Measurements from ENCODE around the gene RAD51B.

Gene RAD51B

DNA sequence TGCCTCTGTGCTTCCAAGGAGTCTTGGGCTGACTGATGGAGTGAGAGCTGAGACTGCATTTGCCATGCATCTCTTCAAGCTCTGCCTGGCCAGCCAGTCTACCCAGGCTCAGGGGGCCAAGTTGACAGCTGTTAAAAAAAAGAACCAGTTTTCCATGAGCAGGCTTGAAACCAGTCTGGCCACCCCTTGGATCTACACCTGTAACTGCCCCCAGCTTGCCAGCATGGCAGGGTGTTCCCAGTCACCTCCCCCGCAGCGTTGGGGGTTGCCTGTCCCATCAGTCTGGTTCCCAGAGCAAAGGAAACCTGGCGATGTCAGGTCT, 770.6 kb downstream of the RAD51B start:
- DNase-seq (ENCODE audit: low read depth in 2 of 2) = no peak

- DNase-seq (ENCODE audit: low read depth in 2 of 2) = no peak
These were observed 772.2 kb downstream of the RAD51B start for GRCh38 chr14:68591786-68592185.

DNA sequence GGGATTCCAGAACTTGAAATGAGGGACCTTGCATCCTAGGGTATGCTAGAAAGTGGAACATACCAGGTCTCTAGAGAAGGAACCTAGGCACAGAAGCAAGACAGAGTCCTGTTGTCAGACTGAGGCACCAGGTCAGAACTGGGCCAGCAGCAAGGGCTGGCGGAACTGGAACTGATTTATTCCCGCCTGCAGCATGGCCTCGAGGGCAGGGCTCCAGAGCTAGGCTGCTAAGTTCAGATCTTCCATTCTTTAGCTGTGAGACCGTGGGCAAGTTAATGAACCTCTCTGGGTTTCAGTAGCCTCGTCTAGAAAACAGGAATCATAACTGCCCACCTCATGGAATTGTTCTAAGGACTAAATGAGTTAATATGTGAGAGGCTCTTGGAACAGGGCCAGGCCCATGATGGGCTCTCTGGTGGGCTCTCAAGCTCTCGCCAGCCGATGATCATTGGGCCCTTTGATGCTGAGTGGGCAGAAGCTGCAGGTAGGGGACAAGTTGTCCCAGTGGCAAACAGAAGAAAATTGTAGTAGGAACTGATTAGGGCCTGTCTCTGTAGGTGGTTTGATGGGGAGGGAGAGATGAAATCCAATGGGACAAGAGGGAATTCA, 773.5 kb downstream of the RAD51B start:
- DNase-seq (ENCODE audit: low read depth in 2 of 2) = no peak

GRCh38 chr14:68593806-68594536, 774.4 kb downstream of the RAD51B start:
- DNase-seq (ENCODE audit: low read depth in 2 of 2) = no peak

GRCh38 chr14:68594737-68595380, 775.3 kb downstream of the RAD51B start:
- DNase-seq (ENCODE audit: low read depth in 2 of 2) = no peak

- DNase-seq (ENCODE audit: low read depth in 2 of 2) = no peak
These were observed 776.6 kb downstream of the RAD51B start for GRCh38 chr14:68596211-68596610.

DNA sequence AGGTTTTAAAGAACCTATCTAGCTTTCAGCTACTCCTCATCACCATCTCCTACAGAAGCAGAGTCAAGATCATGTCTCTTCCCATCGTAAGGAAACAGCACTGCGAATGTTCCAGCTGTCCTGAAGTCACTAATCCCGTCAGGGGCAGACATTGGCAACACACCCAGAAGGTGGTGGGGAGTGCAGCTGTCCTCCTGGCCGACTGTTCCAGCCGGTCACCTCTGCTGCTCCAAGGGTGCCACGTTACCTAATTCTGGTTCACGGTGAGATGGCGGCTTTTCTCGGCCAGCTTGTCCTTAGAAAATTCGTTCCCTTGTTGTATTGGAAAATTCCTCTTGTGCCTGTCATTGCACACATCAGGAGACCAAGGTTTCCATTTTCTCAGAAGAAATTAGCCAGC, 777.1 kb downstream of the RAD51B start:
- DNase-seq (ENCODE audit: low read depth in 2 of 2) = no peak

- DNase-seq (ENCODE audit: low read depth in 2 of 2) = no peak
These were observed 778.5 kb downstream of the RAD51B start for GRCh38 chr14:68598089-68598488.

- no peak for DNase-seq (ENCODE audit: low read depth in 2 of 2)
These were observed 779.3 kb downstream of the RAD51B start for GRCh38 chr14:68598621-68599447.

DNA sequence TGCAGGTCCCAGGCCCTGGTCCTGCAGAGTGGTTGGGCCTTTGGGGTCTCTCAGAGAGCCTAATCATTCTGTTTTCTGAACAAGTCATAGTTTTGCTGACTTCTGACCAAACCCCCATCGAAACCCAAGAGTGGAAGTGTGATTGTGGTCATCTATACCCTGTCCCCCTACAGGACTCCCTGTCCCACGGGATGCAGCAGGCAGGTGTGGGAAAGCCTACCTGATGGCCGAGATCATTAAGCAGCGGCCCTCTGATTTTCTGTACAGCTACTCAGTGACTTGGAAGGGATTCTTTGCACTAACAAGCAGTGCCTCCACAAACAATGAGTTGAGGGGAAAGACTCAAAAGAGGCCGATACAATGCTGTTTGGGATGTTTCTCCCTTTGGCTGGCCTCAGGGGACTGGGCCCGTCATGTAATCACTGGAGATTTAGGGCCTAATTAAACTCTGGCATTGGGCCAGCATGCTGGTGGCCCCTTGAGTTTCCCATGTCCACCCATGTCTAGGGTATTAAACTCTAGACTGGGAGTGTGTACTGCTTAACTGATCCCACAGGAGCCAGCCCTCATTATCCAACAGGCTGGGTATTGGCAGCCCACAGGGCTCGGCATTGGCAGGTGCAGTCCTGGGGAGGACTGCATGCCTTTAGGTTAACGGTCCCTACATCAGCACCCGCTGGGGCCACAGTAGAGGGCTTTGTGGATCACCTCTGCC, 780.5 kb downstream of the RAD51B start:
- DNase-seq (ENCODE audit: low read depth in 2 of 2) = no peak

DNA sequence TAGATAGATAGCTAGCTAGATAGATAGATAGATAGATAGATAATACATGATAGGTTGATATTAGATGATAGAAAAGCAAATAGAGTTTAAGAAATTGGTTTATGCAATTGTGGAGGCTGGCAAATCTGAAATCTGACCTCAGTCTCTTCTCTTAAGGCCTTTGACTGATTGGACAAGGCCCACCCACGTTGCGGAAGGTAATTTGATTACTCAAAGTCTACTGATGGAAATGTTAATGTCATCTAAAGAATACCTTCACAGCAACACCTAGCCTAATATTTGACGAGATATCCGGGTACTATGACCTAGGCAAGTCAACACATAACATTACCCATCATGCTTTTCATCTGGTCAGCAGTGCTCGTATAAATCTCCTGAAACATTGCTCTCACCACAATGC, 782.9 kb downstream of the RAD51B start:
- no peak for DNase-seq (ENCODE audit: low read depth in 2 of 2)

DNA sequence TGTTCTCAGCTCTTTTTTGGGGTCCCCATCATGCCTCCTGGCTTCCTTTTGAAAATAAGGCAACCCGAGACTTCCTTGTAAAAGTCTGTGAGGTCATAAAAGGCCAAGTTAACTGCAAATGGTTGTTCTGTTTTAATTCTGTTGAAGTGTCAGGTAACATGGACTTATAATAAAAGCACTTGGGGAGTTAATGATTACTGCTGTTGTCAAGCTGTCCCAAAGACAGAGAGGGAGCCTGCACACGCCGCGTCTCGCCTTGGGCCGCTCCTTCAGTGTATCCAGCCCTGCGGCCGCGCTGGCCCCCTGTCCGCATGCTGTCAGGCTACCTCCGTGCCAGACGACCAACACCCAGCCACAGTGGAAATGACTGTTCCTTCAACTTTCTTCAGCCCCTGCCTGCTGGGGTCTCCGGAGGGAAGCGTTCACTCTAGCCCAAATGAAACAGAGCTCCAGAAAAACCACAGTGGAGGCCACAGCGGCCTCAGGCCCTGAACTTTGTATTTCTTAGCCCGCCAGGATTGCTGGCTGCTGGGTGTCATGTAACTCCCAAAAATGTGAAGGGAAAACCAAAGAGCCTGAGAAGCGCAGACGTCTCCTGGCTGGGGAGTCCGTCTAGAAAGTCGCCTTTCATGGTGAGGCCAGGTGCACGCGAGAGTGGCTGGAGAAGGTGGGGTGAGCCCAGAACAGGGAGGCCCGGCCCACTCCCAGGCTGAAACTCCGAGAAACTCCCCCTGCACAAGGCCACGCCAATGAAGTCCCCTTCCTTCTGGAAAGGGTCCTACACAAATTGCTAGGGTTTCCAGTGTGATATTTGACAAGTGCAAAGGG, 784.2 kb downstream of the RAD51B start:
- DNase-seq (ENCODE audit: low read depth in 2 of 2) = no peak

- DNase-seq (ENCODE audit: low read depth in 2 of 2) = no peak
These were observed 784.8 kb downstream of the RAD51B start for GRCh38 chr14:68604361-68604730.

- DNase-seq (ENCODE audit: low read depth in 2 of 2) = no peak
These were observed 785.2 kb downstream of the RAD51B start for GRCh38 chr14:68604822-68605221.

GRCh38 chr14:68606176-68606575, 786.6 kb downstream of the RAD51B start:
- no peak for DNase-seq (ENCODE audit: low read depth in 2 of 2)

- DNase-seq (ENCODE audit: low read depth in 2 of 2) = no peak
These were observed 787.1 kb downstream of the RAD51B start for GRCh38 chr14:68606644-68607043.

DNA sequence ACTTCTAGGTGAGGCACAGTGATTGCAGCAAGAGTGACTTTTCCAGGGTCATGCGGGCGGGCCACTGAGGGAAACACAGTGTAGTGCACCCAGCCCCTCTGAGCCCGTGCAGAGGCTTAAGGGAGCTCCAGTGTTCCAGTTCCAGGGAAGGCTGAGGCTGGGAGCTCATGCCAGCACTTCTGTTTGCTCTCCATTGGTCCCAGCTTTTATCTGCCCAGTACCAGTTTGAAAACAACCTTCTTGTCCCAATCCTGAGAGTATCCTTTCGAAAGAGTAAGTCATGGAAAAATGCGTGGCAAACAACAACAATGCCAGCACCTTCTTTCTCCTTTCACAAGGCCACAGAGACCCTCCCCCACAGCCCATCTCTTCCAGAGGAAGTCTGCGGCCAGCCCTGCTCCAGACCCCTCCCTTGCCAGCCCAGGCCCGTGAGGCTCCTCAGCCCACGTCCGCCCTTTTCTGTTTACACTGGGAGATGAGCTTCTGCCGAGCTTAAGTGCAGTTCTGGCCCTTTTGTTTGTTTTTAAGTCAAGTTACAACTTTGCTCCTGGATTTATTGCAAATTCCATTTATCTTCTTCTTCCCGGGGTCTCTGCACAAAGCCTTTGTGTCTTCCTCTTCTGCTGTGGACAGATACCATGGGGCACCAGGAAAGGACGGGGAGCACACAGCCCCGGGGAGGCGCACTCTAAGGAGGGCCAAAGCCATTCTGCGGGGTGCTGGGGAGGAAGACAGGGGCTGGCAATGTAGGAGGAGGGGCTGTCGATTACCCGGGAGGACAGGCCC, 787.7 kb downstream of the RAD51B start:
- DNase-seq (ENCODE audit: low read depth in 2 of 2) = no peak

DNA sequence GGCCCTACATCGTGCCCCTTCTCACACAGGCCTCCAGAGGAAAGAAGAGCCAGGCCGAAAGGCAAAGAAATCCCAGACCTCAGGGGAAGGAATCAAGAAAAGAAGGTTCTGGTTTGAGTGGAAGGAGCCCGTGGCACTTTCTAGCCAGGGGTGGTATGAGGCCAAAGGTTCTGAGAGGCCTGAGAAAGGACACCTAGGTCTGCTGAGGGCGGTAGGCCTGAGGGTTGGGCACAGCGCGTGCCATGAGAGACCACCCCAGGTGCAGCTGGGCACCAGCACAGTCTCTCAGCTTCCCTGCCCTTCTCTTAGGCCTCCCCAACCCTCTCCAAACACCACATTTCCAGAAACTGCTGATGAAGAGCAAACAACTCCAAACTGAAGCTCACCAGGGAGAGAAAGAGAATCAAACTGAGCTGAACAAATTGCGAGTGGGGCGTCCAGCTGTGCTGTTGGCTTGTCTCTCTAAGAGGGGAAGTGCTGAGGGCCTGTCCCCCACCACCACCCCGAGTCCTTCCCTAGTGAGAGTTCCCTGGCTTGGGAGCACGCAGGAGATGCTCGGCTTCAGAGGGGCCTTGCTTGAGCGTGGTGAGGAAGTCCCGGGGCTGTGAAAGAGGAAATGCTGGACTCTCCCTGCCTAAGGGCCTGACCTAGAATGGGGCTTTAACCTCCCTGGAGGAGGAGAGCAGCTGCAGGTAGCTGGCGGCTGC, 788.4 kb downstream of the RAD51B start:
- DNase-seq (ENCODE audit: low read depth in 2 of 2) = no peak

DNA sequence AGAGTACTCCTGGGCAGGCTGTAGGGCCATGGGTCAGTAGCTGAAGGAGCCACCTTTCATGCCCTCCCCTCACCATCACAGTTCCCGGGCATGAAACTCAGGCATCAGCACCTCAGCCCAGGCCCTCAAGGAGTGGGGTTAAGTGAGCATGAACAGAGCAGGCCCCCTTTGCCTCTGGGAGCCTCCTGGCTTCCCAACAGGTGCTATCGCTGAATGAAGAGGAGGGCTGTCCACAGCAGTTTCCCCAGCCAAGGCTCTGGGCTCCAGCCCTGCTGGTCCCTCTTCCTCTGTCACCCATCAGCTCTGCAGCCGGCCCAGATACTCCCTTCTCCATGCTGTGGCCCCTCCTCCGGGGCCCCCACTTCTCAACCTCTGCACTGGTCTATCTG, 789.0 kb downstream of the RAD51B start:
- no peak for DNase-seq (ENCODE audit: low read depth in 2 of 2)

DNA sequence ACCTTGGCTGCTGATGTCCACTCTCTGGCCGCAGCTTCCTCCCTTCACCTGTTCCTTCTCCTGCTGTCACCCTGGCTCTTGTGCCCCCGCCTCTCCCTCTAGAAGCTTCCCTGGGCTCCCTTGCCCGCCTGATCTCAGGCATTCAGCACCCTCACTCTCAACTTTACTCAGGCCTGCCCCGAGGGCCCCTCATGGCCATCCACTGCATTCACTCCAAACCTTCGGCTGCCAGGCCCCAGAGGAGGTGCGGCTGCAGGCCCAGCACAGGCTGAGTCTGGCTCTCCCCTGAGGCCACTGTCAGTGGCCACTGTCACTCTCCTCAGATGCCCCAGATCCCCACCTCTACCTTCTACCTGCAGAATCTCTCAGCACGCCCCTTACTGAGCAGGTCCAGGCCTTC, 789.4 kb downstream of the RAD51B start:
- DNase-seq (ENCODE audit: low read depth in 2 of 2) = no peak
